H1 (cell line): ENCODE measurements around the gene ARPC4. TPM values are rescaled to one million over a fixed set of nuclear protein-coding genes. Genes with fewer than 3 reads are reported as not detected.
A peak's percentile ranks its signal among the peaks of the same experiment; 100 is the strongest.

Experiments
- CTCF ChIA-PET: fragments of 300-600 bp; sonication (Branson Sonifier 250); formaldehyde crosslinking; loops from one replicate; lab custom pipeline; 2021; ENCODE audit not compliant: partially characterized antibody; lab: Charles Lee
- POLR2A ChIA-PET: fragments of 300-600 bp; sonication (Branson Sonifier 250); formaldehyde crosslinking; loops from one replicate; lab custom pipeline; 2021; ENCODE audit warnings: inconsistent platforms; ENCODE audit not compliant: partially characterized antibody; lab: Charles Lee
- DNase-seq, 2 experiments: peaks; one replicate each; pipeline versions ENCODE4 v3.0.0 to v3.0.0-alpha.2; 2010 to 2022; ENCODE audit warnings: low spot score in 2 of 2, low read depth in 1 of 2, mixed read lengths in 1 of 2
- FAIRE-seq: peaks from 2 replicates; lab custom pipeline; 2011; peaks lifted over from hg19 to GRCh38; lab: Jason Lieb, UNC
- H2AFZ ChIP-seq: 2 replicates; pipeline ENCODE4 v1.8.1; 2012; ENCODE audit warnings: low read length, inconsistent platforms
- H2AK5ac ChIP-seq: 2 replicates; pipeline ENCODE4 v1.6.1; 2013; ENCODE audit warnings: low read depth, low read length
- H2BK120ac ChIP-seq: replicated peaks from 2 replicates; pipeline ENCODE3; 2013; ENCODE audit warnings: low read depth, low read length, inconsistent platforms
- H2BK12ac ChIP-seq: 2 replicates; pipeline ENCODE4 v1.6.1; 2013; ENCODE audit warnings: low read depth, low read length
- H2BK15ac ChIP-seq: 2 replicates; pipeline ENCODE4 v1.6.1; 2013; ENCODE audit warnings: low read length
- H2BK20ac ChIP-seq: 2 replicates; pipeline ENCODE4 v1.6.1; 2013; ENCODE audit warnings: low read length
- H2BK5ac ChIP-seq: 2 replicates; pipeline ENCODE4 v1.6.1; 2013; ENCODE audit warnings: low read depth, low read length
- H3K14ac ChIP-seq: 2 replicates; pipeline ENCODE4 v1.6.1; 2013; ENCODE audit warnings: inconsistent platforms; ENCODE audit not compliant: insufficient read length
- H3K18ac ChIP-seq: 2 replicates; pipeline ENCODE4 v1.6.1; 2013; ENCODE audit warnings: low read length; ENCODE audit errors: extremely low read depth
- H3K23ac ChIP-seq: 2 replicates; pipeline ENCODE4 v1.6.1; 2013; ENCODE audit warnings: inconsistent platforms; ENCODE audit not compliant: insufficient read length
- H3K23me2 ChIP-seq: 2 replicates; pipeline ENCODE4 v1.6.1; 2013; ENCODE audit warnings: low read depth, low read length
- H3K27ac ChIP-seq: 2 replicates; pipeline ENCODE4 v1.6.1; 2011; ENCODE audit warnings: low read depth, low read length, inconsistent platforms
- H3K27me3 ChIP-seq, 4 experiments: replicated peaks in 1 of 4; 1 replicate in 1 of 4; 2 replicates in 3 of 4; pipeline versions ENCODE4 v1.6.1 to v1.8.1; 2011 to 2013; ENCODE audit warnings: low read length in 3 of 4, mild to moderate bottlenecking in 3 of 4, inconsistent platforms in 2 of 4, mixed read lengths in 2 of 4, moderate library complexity in 1 of 4; ENCODE audit not compliant: control insufficient read depth in 3 of 4, insufficient read depth in 3 of 4; ENCODE audit errors: extremely low read depth in 1 of 4
- H3K36me3 ChIP-seq, 4 experiments: 2 replicates each; pipeline versions ENCODE4 v1.6.1 to v1.8.1; 2011 to 2013; ENCODE audit warnings: mild to moderate bottlenecking in 4 of 4, low read length in 3 of 4, moderate library complexity in 2 of 4, control low read depth in 1 of 4, inconsistent platforms in 1 of 4; ENCODE audit not compliant: insufficient read depth in 4 of 4, control insufficient read depth in 2 of 4
- H3K4ac ChIP-seq: replicated peaks from 2 replicates; pipeline ENCODE3; 2013; ENCODE audit warnings: low read length, low read depth, mixed read lengths, inconsistent platforms; ENCODE audit not compliant: insufficient read length
- H3K4me1 ChIP-seq, 4 experiments: replicated peaks in 1 of 4; 1 replicate in 1 of 4; 2 replicates in 3 of 4; pipeline versions ENCODE4 v1.6.1 to v1.8.1; 2011 to 2013; ENCODE audit warnings: low read length in 3 of 4, inconsistent platforms in 2 of 4, mixed read lengths in 1 of 4; ENCODE audit not compliant: insufficient read depth in 4 of 4, control insufficient read depth in 3 of 4
- H3K4me2 ChIP-seq, 2 experiments: 2 replicates each; pipeline versions ENCODE4 v1.6.1 to v1.8.1; 2011 to 2013; ENCODE audit warnings: low read depth in 2 of 2, low read length in 2 of 2, control low read depth in 1 of 2, inconsistent platforms in 1 of 2, mild to moderate bottlenecking in 1 of 2; ENCODE audit not compliant: insufficient read depth in 1 of 2
- H3K4me3 ChIP-seq, 4 experiments: fragments of 200-600, 300-600 bp in 1 of 4; sonication (generic), shearing (Covaris generic), sonication (Bioruptor Twin) in 1 of 4; 2 replicates each; pipeline versions ENCODE4 v1.5.1 to v1.8.1; 2011 to 2016; ENCODE audit warnings: low read length in 4 of 4, low read depth in 3 of 4, control low read depth in 2 of 4, inconsistent platforms in 2 of 4, mild to moderate bottlenecking in 2 of 4, mixed read lengths in 1 of 4, moderate library complexity in 1 of 4; ENCODE audit not compliant: insufficient read depth in 2 of 4; ENCODE audit errors: extremely low read depth in 1 of 4
- H3K56ac ChIP-seq: replicated peaks from 2 replicates; pipeline ENCODE3; 2013; ENCODE audit warnings: low read depth, mild to moderate bottlenecking, mixed read lengths, low read length, inconsistent platforms; ENCODE audit not compliant: insufficient read length
- H3K79me1 ChIP-seq: 2 replicates; pipeline ENCODE4 v1.6.1; 2013; ENCODE audit warnings: low read depth, low read length, control low read depth
- H3K79me2 ChIP-seq, 2 experiments: 2 replicates each; pipeline versions ENCODE4 v1.6.1 to v1.8.1; 2012 to 2013; ENCODE audit warnings: low read length in 2 of 2, mild to moderate bottlenecking in 2 of 2, inconsistent platforms in 1 of 2; ENCODE audit not compliant: insufficient read depth in 2 of 2, control insufficient read depth in 1 of 2
- H3K9ac ChIP-seq, 4 experiments: replicated peaks in 1 of 4; 1 replicate in 1 of 4; 2 replicates in 3 of 4; pipeline versions ENCODE4 v1.6.1 to v1.8.1; 2011 to 2013; ENCODE audit warnings: low read depth in 3 of 4, low read length in 3 of 4, control low read depth in 2 of 4, mild to moderate bottlenecking in 2 of 4, moderate library complexity in 2 of 4, inconsistent platforms in 1 of 4; ENCODE audit errors: extremely low read depth in 1 of 4
- H3K9me3 ChIP-seq, 2 experiments: 2 replicates each; pipeline versions ENCODE4 v1.6.1 to v1.8.1; 2012 to 2013; ENCODE audit warnings: mild to moderate bottlenecking in 2 of 2, moderate library complexity in 2 of 2, control low read depth in 1 of 2, inconsistent platforms in 1 of 2, low read depth in 1 of 2, low read length in 1 of 2, mixed read lengths in 1 of 2; ENCODE audit not compliant: insufficient read depth in 2 of 2
- H4K20me1 ChIP-seq, 2 experiments: replicated peaks in 1 of 2; 2 replicates each; pipeline versions ENCODE3 to v1.8.1; 2011 to 2013; ENCODE audit warnings: inconsistent platforms in 2 of 2, low read length in 2 of 2, mild to moderate bottlenecking in 1 of 2; ENCODE audit not compliant: insufficient read depth in 2 of 2, control insufficient read depth in 1 of 2
- H4K5ac ChIP-seq: 2 replicates; pipeline ENCODE4 v1.6.1; 2013; ENCODE audit warnings: low read length, low read depth, mixed read lengths, inconsistent platforms; ENCODE audit not compliant: insufficient read length
- H4K8ac ChIP-seq: 2 replicates; pipeline ENCODE4 v1.8.0; 2013; ENCODE audit warnings: mild to moderate bottlenecking, moderate library complexity, low read length, inconsistent platforms; ENCODE audit not compliant: insufficient read depth; ENCODE audit errors: extremely low read depth
- H4K91ac ChIP-seq: replicated peaks from 2 replicates; pipeline ENCODE3; 2013; ENCODE audit warnings: low read length, mixed read lengths, inconsistent platforms; ENCODE audit not compliant: insufficient read length
- WGBS, 2 experiments: shearing (Covaris generic) in 1 of 2; methylation state at CpG; one replicate each; pipeline versions ENCODE4 v1.1.6 to v1.1.7; 2013 to 2015; ENCODE audit warnings: low lambda C conversion rate in 2 of 2, mixed read lengths in 2 of 2, inconsistent platforms in 1 of 2, low coverage in 1 of 2, missing lambda C conversion rate in 1 of 2; ENCODE audit not compliant: insufficient replicate concordance in 2 of 2, insufficient coverage in 1 of 2, insufficient read length in 1 of 2; ENCODE audit errors: extremely low coverage in 1 of 2, missing lambda C conversion rate in 1 of 2; 5-methylcytosine and 5-hydroxymethylcytosine counted together
- polyA plus RNA-seq, 7 experiments: library from polyadenylated mRNA; depleted of rRNA in 3 of 7; stranded (reverse) in 5 of 7; unstranded in 2 of 7; fragments of >200 nt in 5 of 7; fragments of 200-250 nt in 2 of 7; gene quantifications; 1 replicate in 5 of 7; 2 replicates in 1 of 7; 4 replicates in 1 of 7; pipeline versions ENCODE4 v1.2.1 to v1.2.3, GENCODE V29; 2011 to 2013; ENCODE audit warnings: missing spikeins in 2 of 7, mixed read lengths in 2 of 7
- total RNA-seq: library from RNA; stranded (reverse); fragmentation: NEBNext Ultra II Directional; extraction: Animal tissue kit (Norgen Biotek cat#: 25700); gene quantifications from 2 replicates; pipeline ENCODE4 v1.2.1, GENCODE V29; 2021
- TF ChIP-seq, protein P1 (sequence below): IDR thresholded peaks from 2 replicates; pipeline ENCODE4 v1.6.1; 2011; ENCODE audit warnings: low read length, improper control_type of control experiment
- TF ChIP-seq, protein P2 (sequence below): IDR thresholded peaks from 2 replicates; pipeline ENCODE4 v1.6.1; 2012; ENCODE audit warnings: inconsistent platforms

Gene ARPC4
- total and polyA plus RNA-seq, 2 of the 8 experiments (the other 6 are each of a cell fraction or from before 2014, with no cell fraction given) = 138 to 154 TPM

DNA sequence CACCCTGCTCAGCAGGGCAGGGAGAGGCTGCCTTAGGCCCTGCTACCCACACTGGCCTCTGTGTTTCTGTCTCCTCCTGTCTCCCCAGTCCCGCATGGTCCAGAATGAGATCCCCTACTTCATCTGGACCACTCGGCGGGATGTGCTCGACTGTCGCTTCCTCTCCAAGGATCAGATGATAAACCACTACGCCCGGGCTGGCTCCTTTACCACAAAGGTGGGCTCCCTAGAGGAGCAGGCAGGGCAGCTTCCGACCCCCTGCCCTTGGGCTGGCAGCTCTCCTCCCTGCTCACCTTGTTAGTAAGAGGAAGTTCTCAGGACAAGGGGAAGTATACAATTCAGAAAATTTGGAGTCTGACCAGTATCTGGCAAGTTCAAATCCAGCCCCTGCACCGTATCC is 23.1 kb downstream of the ARPC4 start:
- H4K91ac ChIP-seq = no peak overlapping the region
- no peak overlapping the region for H2AFZ ChIP-seq
- no peaks in the 10 kb centered on the region for H4K20me1 ChIP-seq
- H3K23me2 ChIP-seq = no peaks in the 10 kb centered on the region; the same call in 1 of the 2 replicates
- no peak overlapping the region for H2BK15ac ChIP-seq
- no peak overlapping the region for H3K14ac ChIP-seq
- H2BK5ac ChIP-seq = no peak overlapping the region
- H3K9me3 ChIP-seq = no peaks in the 10 kb centered on the region
- H3K23ac ChIP-seq = no peak overlapping the region
- no peak overlapping the region for H3K56ac ChIP-seq
- H3K4me2 ChIP-seq = no peak overlapping the region
- H2BK12ac ChIP-seq = no peak overlapping the region
- H3K4me1 ChIP-seq = no peaks in the 10 kb centered on the region
- no peak overlapping the region for H2BK120ac ChIP-seq
- no peak overlapping the region for H3K4ac ChIP-seq
- 98% methylated on average over 9 of the region's 9 CpGs; no CpG with 5 or more reads in 1 of the 2 experiments for WGBS, 2 experiments
- H3K9ac ChIP-seq = no peak overlapping the region
- DNase-seq = no peak
- H2AK5ac ChIP-seq = 0 out of 2 replicates have a peak overlapping the region, but pooled peaks have one; percentile 13
- no peak overlapping the region for H3K18ac ChIP-seq
- ChIA-PET CTCF (no interaction called here), POLR2A (no interaction called here)
- TF ChIP-seq, protein P1, sequence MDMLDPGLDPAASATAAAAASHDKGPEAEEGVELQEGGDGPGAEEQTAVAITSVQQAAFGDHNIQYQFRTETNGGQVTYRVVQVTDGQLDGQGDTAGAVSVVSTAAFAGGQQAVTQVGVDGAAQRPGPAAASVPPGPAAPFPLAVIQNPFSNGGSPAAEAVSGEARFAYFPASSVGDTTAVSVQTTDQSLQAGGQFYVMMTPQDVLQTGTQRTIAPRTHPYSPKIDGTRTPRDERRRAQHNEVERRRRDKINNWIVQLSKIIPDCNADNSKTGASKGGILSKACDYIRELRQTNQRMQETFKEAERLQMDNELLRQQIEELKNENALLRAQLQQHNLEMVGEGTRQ = no peak
- TF ChIP-seq, protein P2, sequence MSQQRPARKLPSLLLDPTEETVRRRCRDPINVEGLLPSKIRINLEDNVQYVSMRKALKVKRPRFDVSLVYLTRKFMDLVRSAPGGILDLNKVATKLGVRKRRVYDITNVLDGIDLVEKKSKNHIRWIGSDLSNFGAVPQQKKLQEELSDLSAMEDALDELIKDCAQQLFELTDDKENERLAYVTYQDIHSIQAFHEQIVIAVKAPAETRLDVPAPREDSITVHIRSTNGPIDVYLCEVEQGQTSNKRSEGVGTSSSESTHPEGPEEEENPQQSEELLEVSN = no peak
- no peak overlapping the region for H3K4me3 ChIP-seq
- no peak overlapping the region for H3K27ac ChIP-seq
- H2BK20ac ChIP-seq = no peak overlapping the region
- peaks cover 0 to 5% (median 5%) of the 10 kb centered on the region in 4 experiments; a peak in 4 of 7 replicates for H3K27me3 ChIP-seq
- no peak overlapping the region for H4K8ac ChIP-seq
- no peaks in the 10 kb centered on the region for H3K36me3 ChIP-seq
- no peak for FAIRE-seq
- no peak overlapping the region for H4K5ac ChIP-seq
- H3K79me2 ChIP-seq = no peaks in the 10 kb centered on the region
- H3K79me1 ChIP-seq = no peaks in the 10 kb centered on the region
